Measurements from ENCODE around the gene DDIT3.
"Not testable (repeated sequence)": the region's sequence is repeated elsewhere in the genome, so short reads cannot be mapped to it uniquely, and the experiment has no call there.

Gene DDIT3

GRCh38 chr12:57518176-57518919 is 2.0 kb downstream of the DDIT3 start:
- no peaks in the 10 kb centered on the region for H3K27me3 ChIP-seq (ENCODE audit: control insufficient read depth in 1 of 2, insufficient read depth in 2 of 2, low read length in 2 of 2)
- peaks cover 50% of the 10 kb centered on the region for H3K4me1 ChIP-seq (ENCODE audit: control insufficient read depth, insufficient read depth, low read length)
- peaks cover 29 to 33% of the 10 kb centered on the region in 2 donors for H3K36me3 ChIP-seq (ENCODE audit: control insufficient read depth in 2 of 2, insufficient read depth in 2 of 2, low read length in 2 of 2)
- H3K9me3 ChIP-seq (ENCODE audit: control insufficient read depth in 2 of 2, low read length in 2 of 2): no peaks in the 10 kb centered on the region
- H3K9ac ChIP-seq (ENCODE audit: low read length in 2 of 2): peak overlapping the region; percentile 62 to 99
- peak overlapping the region; percentile 99 to 100 for H3K4me3 ChIP-seq (ENCODE audit: low read length in 2 of 2)
- H3K27ac ChIP-seq (ENCODE audit: low read length): peak overlapping the region; percentile 99

GRCh38 chr12:57517718-57518117 is 2.6 kb downstream of the DDIT3 start:
- peak overlapping the region; percentile 99 to 100 for H3K4me3 ChIP-seq (ENCODE audit: low read length in 2 of 2)

DNA sequence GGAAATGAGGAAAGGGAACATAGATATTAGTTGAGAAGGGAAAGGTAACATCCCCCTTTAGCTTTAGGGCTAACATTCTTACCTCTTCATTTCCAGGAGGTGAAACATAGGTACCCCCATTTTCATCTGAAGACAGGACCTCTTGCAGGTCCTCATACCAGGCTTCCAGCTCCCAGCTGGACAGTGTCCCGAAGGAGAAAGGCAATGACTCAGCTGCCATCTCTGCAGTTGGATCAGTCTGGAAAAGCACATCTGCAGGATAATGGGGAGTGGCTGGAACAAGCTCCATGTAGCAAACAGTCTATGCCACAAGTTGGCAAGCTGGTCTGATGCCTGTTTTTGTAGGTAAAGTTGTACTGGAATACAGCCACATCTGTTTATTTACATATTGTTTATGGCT is 3.1 kb downstream of the DDIT3 start:
- no peaks in the 10 kb centered on the region for H3K27me3 ChIP-seq (ENCODE audit: control insufficient read depth in 1 of 2, insufficient read depth in 2 of 2, low read length in 2 of 2)
- H3K4me3 ChIP-seq (ENCODE audit: low read length in 2 of 2): no peak overlapping the region
- peak overlapping the region; percentile 41 for H3K27ac ChIP-seq (ENCODE audit: low read length)
- H3K36me3 ChIP-seq (ENCODE audit: control insufficient read depth in 2 of 2, insufficient read depth in 2 of 2, low read length in 2 of 2): peaks cover 40 to 45% of the 10 kb centered on the region in 2 donors
- peaks cover 48% of the 10 kb centered on the region for H3K4me1 ChIP-seq (ENCODE audit: control insufficient read depth, insufficient read depth, low read length)
- no peaks in the 10 kb centered on the region for H3K9me3 ChIP-seq (ENCODE audit: control insufficient read depth in 2 of 2, low read length in 2 of 2)
- no peak overlapping the region for H3K9ac ChIP-seq (ENCODE audit: low read length in 2 of 2)

More at GRCh38 chr12:57517718-57518117, 2.6 kb downstream of the DDIT3 start:
- H3K9me3 ChIP-seq (ENCODE audit: control insufficient read depth in 2 of 2, low read length in 2 of 2); H3K27me3 ChIP-seq (ENCODE audit: control insufficient read depth in 1 of 2, insufficient read depth in 2 of 2, low read length in 2 of 2); H3K9ac ChIP-seq (ENCODE audit: low read length in 2 of 2): not testable (repeated sequence)
- peak overlapping the region; percentile 99 for H3K27ac ChIP-seq (ENCODE audit: low read length)
- peaks cover 50% of the 10 kb centered on the region for H3K4me1 ChIP-seq (ENCODE audit: control insufficient read depth, insufficient read depth, low read length)
- peaks cover 35 to 40% of the 10 kb centered on the region in 2 donors for H3K36me3 ChIP-seq (ENCODE audit: control insufficient read depth in 2 of 2, insufficient read depth in 2 of 2, low read length in 2 of 2)

GRCh38 chr12:57516617-57517153 is 3.6 kb downstream of the DDIT3 start:
- Histone ChIP-seq H3K9ac (ENCODE audit: low read length in 2 of 2) (no peak overlapping the region), H3K27ac (ENCODE audit: low read length) (peak overlapping the region; percentile 41), H3K27me3 (ENCODE audit: control insufficient read depth in 1 of 2, insufficient read depth in 2 of 2, low read length in 2 of 2) (no peaks in the 10 kb centered on the region), H3K4me1 (ENCODE audit: control insufficient read depth, insufficient read depth, low read length) (peaks cover 43% of the 10 kb centered on the region), H3K9me3 (ENCODE audit: control insufficient read depth in 2 of 2, low read length in 2 of 2) (no peaks in the 10 kb centered on the region), H3K4me3 (ENCODE audit: low read length in 2 of 2) (no peak overlapping the region), H3K36me3 (ENCODE audit: control insufficient read depth in 2 of 2, insufficient read depth in 2 of 2, low read length in 2 of 2) (peaks cover 45 to 50% of the 10 kb centered on the region in 2 donors)

GRCh38 chr12:57515934-57516541 is 4.3 kb downstream of the DDIT3 start:
- H3K27ac ChIP-seq (ENCODE audit: low read length): no peak overlapping the region
- H3K27me3 ChIP-seq (ENCODE audit: control insufficient read depth in 1 of 2, insufficient read depth in 2 of 2, low read length in 2 of 2): no peaks in the 10 kb centered on the region
- peaks cover 37% of the 10 kb centered on the region for H3K4me1 ChIP-seq (ENCODE audit: control insufficient read depth, insufficient read depth, low read length)
- H3K4me3 ChIP-seq (ENCODE audit: low read length in 2 of 2): no peak overlapping the region
- peaks cover 48 to 54% of the 10 kb centered on the region in 2 donors for H3K36me3 ChIP-seq (ENCODE audit: control insufficient read depth in 2 of 2, insufficient read depth in 2 of 2, low read length in 2 of 2)
- no peak overlapping the region for H3K9ac ChIP-seq (ENCODE audit: low read length in 2 of 2)
- H3K9me3 ChIP-seq (ENCODE audit: control insufficient read depth in 2 of 2, low read length in 2 of 2): no peaks in the 10 kb centered on the region

DNA sequence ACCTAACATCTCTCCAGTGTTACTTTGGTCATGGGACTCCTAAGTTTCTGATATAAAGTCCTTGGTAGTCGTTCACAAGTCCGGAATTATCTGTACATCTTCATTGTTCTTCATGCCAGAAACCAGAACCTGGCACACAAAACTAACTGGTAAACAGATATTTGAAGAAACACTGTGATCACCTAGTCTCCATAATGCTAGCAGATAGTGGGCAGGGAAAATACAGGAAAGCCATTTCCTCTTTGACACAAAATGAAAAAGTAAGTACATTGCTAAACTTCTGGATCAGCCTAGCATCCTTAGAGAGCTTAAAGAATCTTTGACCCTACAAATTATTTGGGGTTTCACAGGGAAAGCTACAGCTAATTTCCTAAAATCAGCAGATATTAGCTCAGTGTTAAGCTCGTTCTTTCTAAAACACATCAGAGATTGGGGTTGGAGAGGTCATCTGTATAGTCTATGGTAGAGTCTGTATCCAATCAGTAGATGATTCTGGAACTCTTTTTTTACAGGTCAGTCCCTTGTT is 4.8 kb downstream of the DDIT3 start:
- peak overlapping the region; percentile 46 for H3K27ac ChIP-seq (ENCODE audit: low read length)
- no peak overlapping the region for H3K9ac ChIP-seq (ENCODE audit: low read length in 2 of 2)
- peaks cover 48 to 54% of the 10 kb centered on the region in 2 donors for H3K36me3 ChIP-seq (ENCODE audit: control insufficient read depth in 2 of 2, insufficient read depth in 2 of 2, low read length in 2 of 2)
- no peaks in the 10 kb centered on the region for H3K27me3 ChIP-seq (ENCODE audit: control insufficient read depth in 1 of 2, insufficient read depth in 2 of 2, low read length in 2 of 2)
- no peaks in the 10 kb centered on the region for H3K9me3 ChIP-seq (ENCODE audit: control insufficient read depth in 2 of 2, low read length in 2 of 2)
- H3K4me1 ChIP-seq (ENCODE audit: control insufficient read depth, insufficient read depth, low read length): peaks cover 34% of the 10 kb centered on the region
- H3K4me3 ChIP-seq (ENCODE audit: low read length in 2 of 2): no peak overlapping the region

- H3K27ac ChIP-seq (ENCODE audit: low read length): peak overlapping the region; percentile 46
- H3K27me3 ChIP-seq (ENCODE audit: control insufficient read depth in 1 of 2, insufficient read depth in 2 of 2, low read length in 2 of 2): no peaks in the 10 kb centered on the region
- peaks cover 30% of the 10 kb centered on the region for H3K4me1 ChIP-seq (ENCODE audit: control insufficient read depth, insufficient read depth, low read length)
- H3K9me3 ChIP-seq (ENCODE audit: control insufficient read depth in 2 of 2, low read length in 2 of 2): no peaks in the 10 kb centered on the region
- peaks cover 48 to 56% of the 10 kb centered on the region in 2 donors for H3K36me3 ChIP-seq (ENCODE audit: control insufficient read depth in 2 of 2, insufficient read depth in 2 of 2, low read length in 2 of 2)
- no peak overlapping the region for H3K9ac ChIP-seq (ENCODE audit: low read length in 2 of 2)
- no peak overlapping the region for H3K4me3 ChIP-seq (ENCODE audit: low read length in 2 of 2)
These were observed 5.5 kb downstream of the DDIT3 start for GRCh38 chr12:57514720-57515407.

- H3K4me3 ChIP-seq (ENCODE audit: low read length in 2 of 2); H3K27me3 ChIP-seq (ENCODE audit: control insufficient read depth in 1 of 2, insufficient read depth in 2 of 2, low read length in 2 of 2); H3K27ac ChIP-seq (ENCODE audit: low read length); H3K9me3 ChIP-seq (ENCODE audit: control insufficient read depth in 2 of 2, low read length in 2 of 2); H3K9ac ChIP-seq (ENCODE audit: low read length in 2 of 2): not testable (repeated sequence)
- Histone ChIP-seq H3K4me1 (ENCODE audit: control insufficient read depth, insufficient read depth, low read length) (peaks cover 24% of the 10 kb centered on the region), H3K36me3 (ENCODE audit: control insufficient read depth in 2 of 2, insufficient read depth in 2 of 2, low read length in 2 of 2) (peaks cover 48 to 56% of the 10 kb centered on the region in 2 donors)
These were observed 6.1 kb downstream of the DDIT3 start for GRCh38 chr12:57514246-57514645.

DNA sequence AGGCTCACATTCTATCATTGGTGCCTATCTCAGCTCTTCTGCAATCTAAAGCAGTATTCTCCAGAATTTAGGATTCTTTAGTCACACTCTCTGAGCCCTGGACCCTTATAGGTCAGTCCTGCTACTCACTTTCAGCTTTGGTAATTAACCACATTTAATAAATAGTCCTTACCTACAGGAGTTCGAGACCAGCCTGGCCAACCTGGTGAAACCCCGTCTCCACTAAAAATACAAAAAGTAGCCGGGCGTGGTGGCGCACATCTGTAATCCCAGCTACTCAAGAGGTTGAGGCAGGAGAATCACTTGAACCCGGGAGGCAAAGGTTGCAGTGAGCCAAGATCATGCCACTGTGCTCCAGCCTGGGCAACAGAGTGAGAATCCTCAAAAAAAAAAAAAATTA is 6.6 kb downstream of the DDIT3 start:
- H3K27me3 ChIP-seq (ENCODE audit: control insufficient read depth in 1 of 2, insufficient read depth in 2 of 2, low read length in 2 of 2); H3K27ac ChIP-seq (ENCODE audit: low read length); H3K9ac ChIP-seq (ENCODE audit: low read length in 2 of 2); H3K9me3 ChIP-seq (ENCODE audit: control insufficient read depth in 2 of 2, low read length in 2 of 2); H3K4me3 ChIP-seq (ENCODE audit: low read length in 2 of 2): not testable (repeated sequence)
- Histone ChIP-seq H3K4me1 (ENCODE audit: control insufficient read depth, insufficient read depth, low read length) (peaks cover 18% of the 10 kb centered on the region), H3K36me3 (ENCODE audit: control insufficient read depth in 2 of 2, insufficient read depth in 2 of 2, low read length in 2 of 2) (peaks cover 48 to 56% of the 10 kb centered on the region in 2 donors)

DNA sequence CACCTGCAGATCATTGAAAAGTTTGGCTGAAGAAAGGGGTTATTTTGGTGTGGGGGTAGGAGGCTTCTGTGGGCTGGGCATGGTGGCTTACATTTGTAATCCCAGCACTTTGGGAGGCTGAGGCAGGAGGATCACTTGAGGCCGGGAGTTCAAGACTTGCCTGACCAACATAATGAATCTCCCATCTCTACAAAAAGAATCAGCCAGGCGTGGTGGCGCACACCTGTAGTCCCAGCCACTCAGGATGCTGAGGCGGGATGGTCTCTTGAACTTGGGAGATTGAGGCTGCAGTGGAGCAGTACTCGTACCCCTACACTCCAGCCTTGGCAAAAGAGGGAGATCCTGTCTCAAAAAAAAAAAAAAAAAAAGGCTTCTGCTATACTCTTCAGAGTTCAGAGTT is 7.0 kb downstream of the DDIT3 start:
- H3K4me3 ChIP-seq (ENCODE audit: low read length in 2 of 2): no peak overlapping the region
- peaks cover 14% of the 10 kb centered on the region for H3K4me1 ChIP-seq (ENCODE audit: control insufficient read depth, insufficient read depth, low read length)
- H3K9me3 ChIP-seq (ENCODE audit: control insufficient read depth in 2 of 2, low read length in 2 of 2): no peaks in the 10 kb centered on the region
- peaks cover 48 to 56% of the 10 kb centered on the region in 2 donors for H3K36me3 ChIP-seq (ENCODE audit: control insufficient read depth in 2 of 2, insufficient read depth in 2 of 2, low read length in 2 of 2)
- H3K27ac ChIP-seq (ENCODE audit: low read length): no peak overlapping the region
- no peaks in the 10 kb centered on the region for H3K27me3 ChIP-seq (ENCODE audit: control insufficient read depth in 1 of 2, insufficient read depth in 2 of 2, low read length in 2 of 2)
- no peak overlapping the region for H3K9ac ChIP-seq (ENCODE audit: low read length in 2 of 2)

All from stomach smooth muscle (tissue), 2 donors.